GM12874 (cell line): ENCODE results near the gene DENND2A.

ENCODE experiments used
- CTCF ChIP-seq: IDR thresholded peaks from 2 replicates; pipeline ENCODE4 v1.5.1; 2011; ENCODE audit warnings: low read depth, mild to moderate bottlenecking, control low read depth, low read length, moderate library complexity; ENCODE audit not compliant: insufficient read depth

DENND2A gene

GRCh38 chr7:140672382-140673062 lies 31.9 kb upstream of the DENND2A start, which contains the start of gene ADCK2:
Gene ADCK2, plus strand, starts transcription at chr7:140672945. Its CDS starts 386 bp downstream, at chr7:140673331.
- no peak for TF ChIP-seq CTCF

- TF ChIP-seq CTCF, result no peak
Observed at GRCh38 chr7:140671966-140672365, 31.4 kb upstream of the DENND2A start.

GRCh38 chr7:140670343-140670935 lies 29.8 kb upstream of the DENND2A start:
- TF ChIP-seq CTCF, result no peak

GRCh38 chr7:140669352-140669751 lies 28.7 kb upstream of the DENND2A start:
- no peak for TF ChIP-seq CTCF

GRCh38 chr7:140668641-140669040 lies 28.0 kb upstream of the DENND2A start:
- no peak for TF ChIP-seq CTCF

GRCh38 chr7:140667476-140667875 lies 26.9 kb upstream of the DENND2A start:
- no peak for TF ChIP-seq CTCF

- TF ChIP-seq CTCF, result no peak
Observed at GRCh38 chr7:140661124-140661523, 20.5 kb upstream of the DENND2A start.
